NCI-H524 treated with DMSO at 0.1 percent for 48 hours (cell line): ENCODE measurements around the gene PCIF1.
"Not testable (repeated sequence)": the region's sequence is repeated elsewhere in the genome, so short reads cannot be mapped to it uniquely, and the experiment has no call there.

Experiments
- DNase-seq: peaks from one replicate; lab custom pipeline; 2025; lab: John Stamatoyannopoulos, UW

The PCIF1 gene

DNA sequence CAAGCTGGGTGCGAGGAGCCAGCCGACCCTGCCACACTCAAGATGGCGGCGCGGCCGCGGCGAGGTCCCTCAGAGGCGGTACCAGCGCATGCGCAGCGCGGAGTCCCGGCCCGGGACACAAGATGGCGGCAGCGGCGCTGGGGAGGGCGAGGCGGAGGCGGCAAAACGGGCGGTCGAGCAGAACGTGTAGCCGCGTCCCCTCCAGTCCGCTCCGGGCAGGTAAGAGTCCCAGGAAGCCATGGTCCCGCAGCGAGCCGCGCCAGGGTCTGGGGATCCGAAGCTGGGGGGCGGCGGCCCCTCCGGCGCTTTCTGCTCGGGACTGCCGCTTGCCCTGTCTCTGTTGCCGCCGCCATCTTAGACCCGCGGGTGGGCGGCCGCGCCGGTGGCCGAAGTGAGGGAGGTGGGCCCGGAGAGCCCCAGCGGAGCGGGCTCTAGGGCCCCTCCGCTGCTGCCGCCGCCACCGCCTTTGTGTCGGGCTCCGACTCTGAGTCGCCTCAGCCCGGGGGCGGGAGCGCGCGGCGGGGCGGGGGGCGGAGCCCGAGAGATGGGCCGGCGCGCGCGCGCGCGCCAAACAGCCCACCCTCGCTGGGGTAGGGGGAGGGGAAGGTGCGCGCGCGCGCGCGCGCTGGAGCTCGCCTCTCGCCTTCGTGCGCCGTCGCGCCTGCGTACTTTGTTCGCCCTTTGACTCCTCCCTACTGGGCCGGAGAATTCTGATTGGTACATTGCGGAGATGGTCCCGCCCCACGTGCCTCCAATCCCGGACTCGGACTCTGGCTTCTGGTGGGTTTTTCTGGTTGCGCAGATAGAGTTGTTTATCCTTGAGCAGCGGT, at the start of gene PCIF1:
PCIF1 (plus strand) TSS at position 98 of the 830 bp plus-strand sequence. CDS start 4,317 bp downstream, outside the sequence.
- peak; percentile 82 for DNase-seq

GRCh38 chr20:45886590-45887345, 47.7 kb upstream of the PCIF1 start:
- no peak for DNase-seq

DNA sequence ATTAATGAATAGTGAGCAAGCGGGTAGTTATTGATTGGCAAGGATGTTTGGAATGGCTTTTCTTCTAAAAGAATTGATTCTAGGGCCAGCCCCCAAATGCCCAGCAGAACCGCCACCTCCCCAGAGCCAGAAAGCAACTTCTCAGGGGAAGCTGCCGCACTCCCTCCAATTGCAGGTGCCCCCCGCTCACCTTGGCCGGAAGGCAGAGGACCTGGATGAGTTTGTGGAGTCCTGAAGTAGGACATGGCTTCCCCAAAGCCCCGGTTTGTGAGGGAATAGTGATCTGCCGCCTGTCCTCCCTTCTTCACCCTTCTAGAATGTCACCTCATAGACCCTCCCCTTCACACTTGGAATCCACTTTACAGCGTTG, 47.2 kb upstream of the PCIF1 start, which contains the start of gene SPATA25:
SPATA25 (minus strand) TSS at position 277 of the 370 bp plus-strand sequence; CDS start at position 245, 32 bp downstream.
- no peak for DNase-seq

- no peak for DNase-seq
These were observed 45.8 kb upstream of the PCIF1 start for GRCh38 chr20:45888681-45889080.

DNA sequence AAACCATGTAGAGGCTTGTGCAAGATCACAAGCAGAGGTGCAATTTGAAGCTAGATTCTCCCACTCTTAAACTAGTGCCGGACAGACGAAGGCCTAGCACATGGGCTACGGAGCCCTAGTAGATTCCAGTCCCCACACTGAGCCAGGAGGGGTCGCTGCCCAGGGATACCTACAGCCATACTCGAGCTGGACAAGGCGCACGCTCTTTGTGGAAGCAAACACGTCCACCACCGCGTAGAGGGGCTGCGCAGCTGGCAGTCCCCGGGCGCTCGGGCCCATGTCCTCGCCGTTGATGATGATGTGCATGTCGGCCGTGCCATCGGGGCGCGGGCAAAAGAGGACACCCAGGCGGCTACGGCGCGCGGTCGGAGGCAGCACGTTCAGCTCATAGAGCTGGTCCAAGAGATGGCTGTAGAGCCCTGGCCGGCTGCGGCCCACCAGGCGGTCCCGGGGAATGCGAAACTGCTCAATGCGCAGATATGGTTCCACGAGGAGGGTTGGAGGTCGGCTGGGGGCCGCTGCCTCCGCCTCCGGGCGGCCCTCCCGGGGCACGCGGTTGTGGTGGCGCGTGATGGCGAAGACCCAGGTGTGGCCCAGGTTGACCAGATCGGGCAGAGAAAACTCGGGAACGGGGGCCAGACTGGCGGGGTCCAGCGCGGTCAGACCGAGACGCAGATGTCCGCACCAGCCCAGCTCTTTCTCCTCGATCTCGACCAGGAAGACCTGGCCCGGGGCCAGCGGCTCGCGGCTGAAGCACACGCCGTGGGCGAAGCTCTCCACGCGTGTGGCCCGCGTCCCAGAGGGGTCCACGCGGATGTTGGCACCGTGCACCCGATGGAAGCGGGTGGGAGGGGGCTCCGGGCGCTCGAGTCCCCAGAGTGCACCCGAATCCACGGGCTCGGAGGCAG, 44.2 kb upstream of the PCIF1 start:
- DNase-seq, result no peak

DNA sequence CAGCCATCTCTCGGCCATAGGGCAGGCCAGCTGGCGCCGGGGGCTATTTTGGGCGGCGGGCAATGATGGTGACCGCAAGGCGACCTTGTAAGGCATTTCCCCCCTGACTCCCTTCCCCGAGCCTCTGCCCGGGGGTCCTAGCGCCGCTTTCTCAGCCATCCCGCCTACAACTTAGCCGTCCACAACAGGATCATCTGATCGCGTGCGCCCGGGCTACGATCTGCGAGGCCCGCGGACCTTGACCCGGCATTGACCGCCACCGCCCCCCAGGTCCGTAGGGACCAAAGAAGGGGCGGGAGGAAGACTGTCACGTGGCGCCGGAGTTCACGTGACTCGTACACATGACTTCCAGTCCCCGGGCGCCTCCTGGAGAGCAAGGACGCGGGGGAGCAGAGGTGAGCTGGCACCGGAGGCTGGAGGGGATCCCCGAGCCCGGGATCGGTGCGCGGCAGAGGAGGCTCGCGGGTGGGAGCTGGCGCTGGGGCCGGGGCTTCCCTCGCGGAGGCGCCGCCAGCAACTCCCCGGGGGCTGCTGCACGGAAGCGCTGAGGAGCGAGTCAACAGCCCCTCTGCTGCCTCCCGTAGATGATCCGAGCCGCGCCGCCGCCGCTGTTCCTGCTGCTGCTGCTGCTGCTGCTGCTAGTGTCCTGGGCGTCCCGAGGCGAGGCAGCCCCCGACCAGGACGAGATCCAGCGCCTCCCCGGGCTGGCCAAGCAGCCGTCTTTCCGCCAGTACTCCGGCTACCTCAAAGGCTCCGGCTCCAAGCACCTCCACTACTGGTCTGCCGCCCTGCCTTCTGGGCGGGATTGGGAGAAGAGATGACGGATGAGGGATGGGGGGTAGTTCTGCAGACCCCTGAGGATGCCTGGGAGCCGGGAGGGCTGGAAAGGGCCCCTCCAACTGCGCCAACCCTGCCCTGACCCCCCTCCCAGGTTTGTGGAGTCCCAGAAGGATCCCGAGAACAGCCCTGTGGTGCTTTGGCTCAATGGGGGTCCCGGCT, 43.2 kb upstream of the PCIF1 start, which contains the start of the genes CTSA and NEURL2:
CTSA (plus strand) TSS at position 351 of the 999 bp plus-strand sequence; CDS start at position 585, 234 bp downstream.
NEURL2 (minus strand) TSS at position 224 of the 999 bp plus-strand sequence; CDS start at position 7, 217 bp downstream.
- no peak for DNase-seq

DNA sequence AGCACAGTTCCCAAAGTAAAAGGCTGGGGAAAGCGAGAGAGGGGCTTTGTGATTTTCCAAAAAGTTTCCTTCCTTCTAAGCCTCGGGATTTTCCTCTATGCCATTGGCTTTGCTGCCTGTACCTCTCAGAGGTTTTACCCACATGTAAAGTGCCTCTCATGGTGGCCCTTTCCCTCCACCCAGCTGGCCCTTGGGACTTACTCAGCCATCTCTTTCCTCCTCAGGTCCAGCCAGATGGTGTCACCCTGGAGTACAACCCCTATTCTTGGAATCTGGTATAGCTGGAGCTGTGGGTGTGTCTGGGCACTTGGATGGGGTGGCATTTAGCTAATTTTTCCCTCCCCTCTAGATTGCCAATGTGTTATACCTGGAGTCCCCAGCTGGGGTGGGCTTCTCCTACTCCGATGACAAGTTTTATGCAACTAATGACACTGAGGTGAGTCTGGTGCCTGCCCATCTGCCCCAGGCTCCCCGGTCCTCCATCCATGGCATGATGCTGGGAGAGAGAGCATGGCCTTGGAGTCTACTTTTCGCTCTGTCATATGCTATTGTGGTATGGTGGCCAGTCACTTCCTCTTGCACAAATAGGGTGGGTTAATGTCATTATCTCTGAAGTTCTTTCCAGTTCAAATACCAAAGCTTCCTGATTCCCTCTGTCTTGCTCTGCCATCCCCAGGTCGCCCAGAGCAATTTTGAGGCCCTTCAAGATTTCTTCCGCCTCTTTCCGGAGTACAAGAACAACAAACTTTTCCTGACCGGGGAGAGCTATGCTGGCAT, 42.2 kb upstream of the PCIF1 start:
- no peak for DNase-seq

- DNase-seq, result no peak
These were observed 41.5 kb upstream of the PCIF1 start for GRCh38 chr20:45892828-45893500.

DNA sequence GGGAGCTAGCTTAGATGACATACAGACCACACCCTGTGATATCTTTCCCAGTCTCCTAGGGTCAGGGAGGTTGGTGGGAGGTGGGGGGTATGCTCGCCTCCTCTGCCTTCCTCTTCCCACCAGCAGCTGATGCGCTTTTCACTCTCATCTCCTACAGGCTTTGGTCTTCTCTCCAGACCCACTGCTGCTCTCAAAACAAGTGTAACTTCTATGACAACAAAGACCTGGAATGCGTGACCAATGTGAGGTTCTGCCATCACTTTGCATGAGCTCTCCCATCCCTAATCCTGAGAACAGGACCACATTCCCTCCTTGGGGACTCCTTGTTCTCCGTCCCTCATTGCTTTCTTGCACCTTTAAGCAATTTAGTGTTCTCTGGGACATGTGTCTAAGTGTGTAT, 40.7 kb upstream of the PCIF1 start:
- DNase-seq, result no peak

DNA sequence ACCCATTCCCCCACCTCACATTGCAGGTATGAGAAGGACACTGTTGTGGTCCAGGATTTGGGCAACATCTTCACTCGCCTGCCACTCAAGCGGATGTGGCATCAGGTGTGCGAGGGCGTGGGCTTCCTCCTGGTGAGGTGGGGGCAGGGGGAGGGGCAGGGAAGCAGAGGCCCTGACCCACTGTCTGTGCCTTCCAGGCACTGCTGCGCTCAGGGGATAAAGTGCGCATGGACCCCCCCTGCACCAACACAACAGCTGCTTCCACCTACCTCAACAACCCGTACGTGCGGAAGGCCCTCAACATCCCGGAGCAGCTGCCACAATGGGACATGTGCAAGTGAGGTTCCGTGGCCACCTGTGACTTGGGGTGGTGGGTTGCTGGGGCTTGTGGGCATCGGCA, 39.7 kb upstream of the PCIF1 start:
- DNase-seq, result no peak

- no peak for DNase-seq
These were observed 37.8 kb upstream of the PCIF1 start for GRCh38 chr20:45896641-45897161.

DNA sequence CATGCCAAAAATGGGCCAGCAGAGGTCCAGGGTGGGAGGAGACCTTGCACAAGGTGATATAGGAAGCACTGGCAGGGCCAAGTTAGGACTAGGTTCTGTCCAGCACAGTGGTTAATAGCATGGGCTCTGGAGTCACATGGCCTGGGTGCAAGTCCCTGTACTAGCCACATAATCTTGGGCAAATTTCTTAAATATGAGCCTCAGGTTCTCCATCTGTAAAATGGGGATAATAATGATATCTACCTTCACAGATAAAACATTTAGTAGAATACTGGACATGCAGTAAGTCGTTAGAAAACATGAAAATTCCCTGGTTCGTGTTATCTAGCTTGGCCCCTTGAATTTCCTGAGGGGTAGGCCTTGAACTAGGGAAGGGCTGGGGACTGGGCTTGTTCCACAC, 37.2 kb upstream of the PCIF1 start:
- DNase-seq, result no peak

DNA sequence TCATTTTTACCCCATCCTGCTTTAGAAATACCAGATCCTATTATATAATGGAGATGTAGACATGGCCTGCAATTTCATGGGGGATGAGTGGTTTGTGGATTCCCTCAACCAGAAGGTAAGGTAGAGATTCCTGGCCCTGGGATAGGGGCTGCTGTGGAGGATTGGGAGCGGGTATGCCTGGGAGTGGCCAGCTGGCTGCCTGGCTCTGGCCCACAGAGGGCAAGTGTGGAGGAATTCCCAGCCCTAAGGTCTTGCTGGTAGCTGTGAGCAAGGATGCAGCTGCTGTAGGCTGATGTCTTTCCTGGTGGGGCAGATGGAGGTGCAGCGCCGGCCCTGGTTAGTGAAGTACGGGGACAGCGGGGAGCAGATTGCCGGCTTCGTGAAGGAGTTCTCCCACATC, 36.8 kb upstream of the PCIF1 start:
- DNase-seq, result no peak

DNA sequence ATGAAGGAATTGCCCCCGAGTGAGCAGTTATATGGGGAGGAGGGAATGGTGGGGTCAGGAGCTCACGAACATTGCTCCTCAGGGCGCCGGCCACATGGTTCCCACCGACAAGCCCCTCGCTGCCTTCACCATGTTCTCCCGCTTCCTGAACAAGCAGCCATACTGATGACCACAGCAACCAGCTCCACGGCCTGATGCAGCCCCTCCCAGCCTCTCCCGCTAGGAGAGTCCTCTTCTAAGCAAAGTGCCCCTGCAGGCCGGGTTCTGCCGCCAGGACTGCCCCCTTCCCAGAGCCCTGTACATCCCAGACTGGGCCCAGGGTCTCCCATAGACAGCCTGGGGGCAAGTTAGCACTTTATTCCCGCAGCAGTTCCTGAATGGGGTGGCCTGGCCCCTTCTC, 36.2 kb upstream of the PCIF1 start:
- no peak for DNase-seq

DNA sequence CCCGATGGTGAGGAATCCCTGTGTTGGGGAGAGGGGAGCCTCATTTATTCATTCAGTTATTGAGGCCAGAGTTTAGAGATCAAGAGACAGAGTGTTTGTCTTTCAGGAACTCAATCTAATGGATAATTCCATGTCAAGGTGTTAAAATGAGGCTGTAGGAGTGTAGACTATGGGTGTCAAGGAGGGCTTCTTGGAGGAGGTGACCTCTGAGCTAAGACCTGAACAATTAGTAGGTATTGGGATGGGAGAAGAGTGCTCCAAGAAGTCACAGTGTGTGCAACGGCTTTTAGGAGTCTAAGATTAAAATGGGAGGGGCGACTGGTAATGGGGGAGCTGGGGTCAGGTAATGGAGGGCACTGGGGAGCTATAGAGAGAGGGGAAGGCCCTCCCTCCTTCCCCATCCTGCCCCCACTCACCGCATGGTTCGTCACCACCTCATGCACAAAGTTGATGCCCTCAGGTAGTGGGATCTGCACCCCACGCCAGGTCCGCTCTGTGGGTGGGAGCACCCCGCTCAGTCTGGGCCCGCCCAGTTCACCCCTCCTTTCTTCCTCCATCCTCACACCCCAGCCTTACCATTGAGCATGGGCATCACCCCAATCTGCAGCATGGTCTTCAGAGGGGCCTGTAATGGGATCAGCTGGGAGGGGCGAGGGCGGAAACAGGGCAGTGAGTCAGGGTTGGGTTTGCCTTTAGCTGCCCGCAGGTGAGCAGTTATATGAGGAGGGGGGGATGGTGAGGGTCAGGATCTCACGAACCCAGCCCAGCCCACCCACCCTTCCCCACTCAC, 35.2 kb upstream of the PCIF1 start:
- no peak for DNase-seq

DNA sequence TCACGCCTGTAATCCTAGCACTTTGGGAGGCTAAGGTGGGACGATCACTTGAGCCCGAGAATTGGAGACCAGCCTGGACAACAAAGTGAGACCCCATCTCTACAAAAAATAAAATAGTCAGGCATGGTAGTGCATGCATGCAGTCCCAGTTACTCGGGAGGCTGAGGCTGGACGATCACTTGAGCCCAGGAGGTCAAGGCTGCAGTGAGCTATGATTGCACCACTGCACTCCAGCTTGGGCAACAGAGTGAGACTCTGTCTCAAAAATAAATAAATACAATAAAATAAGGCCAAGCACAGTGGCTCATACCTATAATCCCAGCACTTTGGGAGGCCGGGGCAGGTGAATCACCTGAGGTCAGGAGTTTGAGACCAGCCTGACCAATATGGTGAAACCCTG, 33.2 kb upstream of the PCIF1 start:
- DNase-seq, result not testable (repeated sequence)

DNA sequence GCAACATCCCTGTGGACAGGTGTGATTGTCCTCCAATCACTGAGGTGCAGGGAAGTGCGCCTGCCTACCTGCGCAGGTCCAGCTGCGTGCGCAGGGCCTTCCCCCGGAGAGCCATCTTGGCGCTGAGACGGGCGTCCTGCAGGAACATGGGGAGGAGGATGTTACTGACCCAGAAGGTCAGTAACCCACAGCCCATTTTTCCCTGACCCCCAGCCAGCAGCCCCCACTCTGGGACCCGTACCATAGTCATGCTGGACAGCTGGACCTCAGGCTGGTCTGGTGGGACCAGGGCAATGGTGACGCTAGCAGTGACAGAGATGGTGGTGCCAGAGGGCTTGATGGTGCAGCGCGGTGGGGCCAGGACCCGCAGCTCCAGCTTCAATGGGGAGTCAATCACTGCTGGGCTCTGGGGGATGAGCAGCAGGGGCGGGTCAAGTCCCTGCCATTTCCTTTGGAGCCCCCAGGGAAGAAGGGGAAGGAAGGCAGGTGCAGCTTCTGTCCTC, 32.2 kb upstream of the PCIF1 start:
- DNase-seq, result no peak
